H1 (cell line): ENCODE data around the gene NUP155. TPM values are rescaled to one million over a fixed set of nuclear protein-coding genes. Genes with fewer than 3 reads are reported as not detected.

ENCODE experiments used
- CTCF ChIA-PET: fragments of 300-600 bp; sonication (Branson Sonifier 250); formaldehyde crosslinking; loops from one replicate; lab custom pipeline; 2021; ENCODE audit not compliant: partially characterized antibody; lab: Charles Lee
- POLR2A ChIA-PET: fragments of 300-600 bp; sonication (Branson Sonifier 250); formaldehyde crosslinking; loops from one replicate; lab custom pipeline; 2021; ENCODE audit warnings: inconsistent platforms; ENCODE audit not compliant: partially characterized antibody; lab: Charles Lee
- DNase-seq, 2 experiments: peaks; one replicate each; pipeline versions ENCODE4 v3.0.0 to v3.0.0-alpha.2; 2010 to 2022; ENCODE audit warnings: low spot score in 2 of 2, low read depth in 1 of 2, mixed read lengths in 1 of 2
- FAIRE-seq: peaks from 2 replicates; lab custom pipeline; 2011; peaks lifted over from hg19 to GRCh38; lab: Jason Lieb, UNC
- H2AFZ ChIP-seq: 2 replicates; pipeline ENCODE4 v1.8.1; 2012; ENCODE audit warnings: low read length, inconsistent platforms
- H2AK5ac ChIP-seq: 2 replicates; pipeline ENCODE4 v1.6.1; 2013; ENCODE audit warnings: low read depth, low read length
- H2BK120ac ChIP-seq: replicated peaks from 2 replicates; pipeline ENCODE3; 2013; ENCODE audit warnings: low read depth, low read length, inconsistent platforms
- H2BK12ac ChIP-seq: 2 replicates; pipeline ENCODE4 v1.6.1; 2013; ENCODE audit warnings: low read depth, low read length
- H2BK15ac ChIP-seq: 2 replicates; pipeline ENCODE4 v1.6.1; 2013; ENCODE audit warnings: low read length
- H2BK20ac ChIP-seq: 2 replicates; pipeline ENCODE4 v1.6.1; 2013; ENCODE audit warnings: low read length
- H2BK5ac ChIP-seq: 2 replicates; pipeline ENCODE4 v1.6.1; 2013; ENCODE audit warnings: low read depth, low read length
- H3K14ac ChIP-seq: 2 replicates; pipeline ENCODE4 v1.6.1; 2013; ENCODE audit warnings: inconsistent platforms; ENCODE audit not compliant: insufficient read length
- H3K18ac ChIP-seq: 2 replicates; pipeline ENCODE4 v1.6.1; 2013; ENCODE audit warnings: low read length; ENCODE audit errors: extremely low read depth
- H3K23ac ChIP-seq: 2 replicates; pipeline ENCODE4 v1.6.1; 2013; ENCODE audit warnings: inconsistent platforms; ENCODE audit not compliant: insufficient read length
- H3K23me2 ChIP-seq: 2 replicates; pipeline ENCODE4 v1.6.1; 2013; ENCODE audit warnings: low read depth, low read length
- H3K27ac ChIP-seq: 2 replicates; pipeline ENCODE4 v1.6.1; 2011; ENCODE audit warnings: low read depth, low read length, inconsistent platforms
- H3K27me3 ChIP-seq, 4 experiments: replicated peaks in 1 of 4; 1 replicate in 1 of 4; 2 replicates in 3 of 4; pipeline versions ENCODE4 v1.6.1 to v1.8.1; 2011 to 2013; ENCODE audit warnings: low read length in 3 of 4, mild to moderate bottlenecking in 3 of 4, inconsistent platforms in 2 of 4, mixed read lengths in 2 of 4, moderate library complexity in 1 of 4; ENCODE audit not compliant: control insufficient read depth in 3 of 4, insufficient read depth in 3 of 4; ENCODE audit errors: extremely low read depth in 1 of 4
- H3K36me3 ChIP-seq, 4 experiments: 2 replicates each; pipeline versions ENCODE4 v1.6.1 to v1.8.1; 2011 to 2013; ENCODE audit warnings: mild to moderate bottlenecking in 4 of 4, low read length in 3 of 4, moderate library complexity in 2 of 4, control low read depth in 1 of 4, inconsistent platforms in 1 of 4; ENCODE audit not compliant: insufficient read depth in 4 of 4, control insufficient read depth in 2 of 4
- H3K4ac ChIP-seq: replicated peaks from 2 replicates; pipeline ENCODE3; 2013; ENCODE audit warnings: low read length, low read depth, mixed read lengths, inconsistent platforms; ENCODE audit not compliant: insufficient read length
- H3K4me1 ChIP-seq, 4 experiments: replicated peaks in 1 of 4; 1 replicate in 1 of 4; 2 replicates in 3 of 4; pipeline versions ENCODE4 v1.6.1 to v1.8.1; 2011 to 2013; ENCODE audit warnings: low read length in 3 of 4, inconsistent platforms in 2 of 4, mixed read lengths in 1 of 4; ENCODE audit not compliant: insufficient read depth in 4 of 4, control insufficient read depth in 3 of 4
- H3K4me2 ChIP-seq, 2 experiments: 2 replicates each; pipeline versions ENCODE4 v1.6.1 to v1.8.1; 2011 to 2013; ENCODE audit warnings: low read depth in 2 of 2, low read length in 2 of 2, control low read depth in 1 of 2, inconsistent platforms in 1 of 2, mild to moderate bottlenecking in 1 of 2; ENCODE audit not compliant: insufficient read depth in 1 of 2
- H3K4me3 ChIP-seq, 4 experiments: fragments of 200-600, 300-600 bp in 1 of 4; sonication (generic), shearing (Covaris generic), sonication (Bioruptor Twin) in 1 of 4; 2 replicates each; pipeline versions ENCODE4 v1.5.1 to v1.8.1; 2011 to 2016; ENCODE audit warnings: low read length in 4 of 4, low read depth in 3 of 4, control low read depth in 2 of 4, inconsistent platforms in 2 of 4, mild to moderate bottlenecking in 2 of 4, mixed read lengths in 1 of 4, moderate library complexity in 1 of 4; ENCODE audit not compliant: insufficient read depth in 2 of 4; ENCODE audit errors: extremely low read depth in 1 of 4
- H3K56ac ChIP-seq: replicated peaks from 2 replicates; pipeline ENCODE3; 2013; ENCODE audit warnings: low read depth, mild to moderate bottlenecking, mixed read lengths, low read length, inconsistent platforms; ENCODE audit not compliant: insufficient read length
- H3K79me1 ChIP-seq: 2 replicates; pipeline ENCODE4 v1.6.1; 2013; ENCODE audit warnings: low read depth, low read length, control low read depth
- H3K79me2 ChIP-seq, 2 experiments: 2 replicates each; pipeline versions ENCODE4 v1.6.1 to v1.8.1; 2012 to 2013; ENCODE audit warnings: low read length in 2 of 2, mild to moderate bottlenecking in 2 of 2, inconsistent platforms in 1 of 2; ENCODE audit not compliant: insufficient read depth in 2 of 2, control insufficient read depth in 1 of 2
- H3K9ac ChIP-seq, 4 experiments: replicated peaks in 1 of 4; 1 replicate in 1 of 4; 2 replicates in 3 of 4; pipeline versions ENCODE4 v1.6.1 to v1.8.1; 2011 to 2013; ENCODE audit warnings: low read depth in 3 of 4, low read length in 3 of 4, control low read depth in 2 of 4, mild to moderate bottlenecking in 2 of 4, moderate library complexity in 2 of 4, inconsistent platforms in 1 of 4; ENCODE audit errors: extremely low read depth in 1 of 4
- H3K9me3 ChIP-seq, 2 experiments: 2 replicates each; pipeline versions ENCODE4 v1.6.1 to v1.8.1; 2012 to 2013; ENCODE audit warnings: mild to moderate bottlenecking in 2 of 2, moderate library complexity in 2 of 2, control low read depth in 1 of 2, inconsistent platforms in 1 of 2, low read depth in 1 of 2, low read length in 1 of 2, mixed read lengths in 1 of 2; ENCODE audit not compliant: insufficient read depth in 2 of 2
- H4K20me1 ChIP-seq, 2 experiments: replicated peaks in 1 of 2; 2 replicates each; pipeline versions ENCODE3 to v1.8.1; 2011 to 2013; ENCODE audit warnings: inconsistent platforms in 2 of 2, low read length in 2 of 2, mild to moderate bottlenecking in 1 of 2; ENCODE audit not compliant: insufficient read depth in 2 of 2, control insufficient read depth in 1 of 2
- H4K5ac ChIP-seq: 2 replicates; pipeline ENCODE4 v1.6.1; 2013; ENCODE audit warnings: low read length, low read depth, mixed read lengths, inconsistent platforms; ENCODE audit not compliant: insufficient read length
- H4K8ac ChIP-seq: 2 replicates; pipeline ENCODE4 v1.8.0; 2013; ENCODE audit warnings: mild to moderate bottlenecking, moderate library complexity, low read length, inconsistent platforms; ENCODE audit not compliant: insufficient read depth; ENCODE audit errors: extremely low read depth
- H4K91ac ChIP-seq: replicated peaks from 2 replicates; pipeline ENCODE3; 2013; ENCODE audit warnings: low read length, mixed read lengths, inconsistent platforms; ENCODE audit not compliant: insufficient read length
- BACH1 ChIP-seq: IDR thresholded peaks from 2 replicates; pipeline ENCODE4 v1.6.1; 2012; ENCODE audit warnings: low read length, improper control_type of control experiment
- WGBS, 2 experiments: shearing (Covaris generic) in 1 of 2; methylation state at CpG; one replicate each; pipeline versions ENCODE4 v1.1.6 to v1.1.7; 2013 to 2015; ENCODE audit warnings: low lambda C conversion rate in 2 of 2, mixed read lengths in 2 of 2, inconsistent platforms in 1 of 2, low coverage in 1 of 2, missing lambda C conversion rate in 1 of 2; ENCODE audit not compliant: insufficient replicate concordance in 2 of 2, insufficient coverage in 1 of 2, insufficient read length in 1 of 2; ENCODE audit errors: extremely low coverage in 1 of 2, missing lambda C conversion rate in 1 of 2; 5-methylcytosine and 5-hydroxymethylcytosine counted together
- polyA plus RNA-seq, 7 experiments: library from polyadenylated mRNA; depleted of rRNA in 3 of 7; stranded (reverse) in 5 of 7; unstranded in 2 of 7; fragments of >200 nt in 5 of 7; fragments of 200-250 nt in 2 of 7; gene quantifications; 1 replicate in 5 of 7; 2 replicates in 1 of 7; 4 replicates in 1 of 7; pipeline versions ENCODE4 v1.2.1 to v1.2.3, GENCODE V29; 2011 to 2013; ENCODE audit warnings: missing spikeins in 2 of 7, mixed read lengths in 2 of 7
- total RNA-seq: library from RNA; stranded (reverse); fragmentation: NEBNext Ultra II Directional; extraction: Animal tissue kit (Norgen Biotek cat#: 25700); gene quantifications from 2 replicates; pipeline ENCODE4 v1.2.1, GENCODE V29; 2021

Gene NUP155
- total and polyA plus RNA-seq, 2 of the 8 experiments (the other 6 are each of a cell fraction or from before 2014, with no cell fraction given): 27.1 to 91.6 TPM

GRCh38 chr5:37247036-37247435, 123.9 kb downstream of the NUP155 start:
- no peak overlapping the region for H3K4ac ChIP-seq
- no peak overlapping the region for H2AK5ac ChIP-seq
- H2AFZ ChIP-seq: no peak overlapping the region
- FAIRE-seq (no peak), DNase-seq (no peak)
- H3K27me3 ChIP-seq: no peaks in the 10 kb centered on the region
- no peak overlapping the region for H3K4me2 ChIP-seq
- no peak overlapping the region for H3K27ac ChIP-seq
- H2BK120ac ChIP-seq: no peak overlapping the region
- H4K91ac ChIP-seq: no peak overlapping the region
- H3K9ac ChIP-seq: no peak overlapping the region
- H3K79me1 ChIP-seq: no peaks in the 10 kb centered on the region
- no peak overlapping the region for H2BK20ac ChIP-seq
- no peak overlapping the region for H3K18ac ChIP-seq
- no peak overlapping the region for H2BK5ac ChIP-seq
- H3K4me1 ChIP-seq: peaks cover 0 to 7% (median 6%) of the 10 kb centered on the region in 4 experiments; a peak in 3 of 7 replicates
- no peaks in the 10 kb centered on the region for H3K9me3 ChIP-seq
- ChIA-PET POLR2A (no interaction called here), CTCF (interaction anchor here (1.0 kb wide), 1 partner anchor 517 kb away, joined by 3 read pairs; no protein-coding TSS in a partner anchor)
- H4K8ac ChIP-seq: no peak overlapping the region
- H3K56ac ChIP-seq: no peak overlapping the region
- H3K4me3 ChIP-seq: no peak overlapping the region
- no peak overlapping the region for H4K5ac ChIP-seq
- no peaks in the 10 kb centered on the region for H3K79me2 ChIP-seq
- peaks cover 5% of the 10 kb centered on the region for H3K23me2 ChIP-seq
- H3K14ac ChIP-seq: no peak overlapping the region
- H2BK12ac ChIP-seq: no peak overlapping the region
- WGBS, 2 experiments: 86% methylated on average over 1 of the region's 1 CpG; no CpG with 5 or more reads in 1 of the 2 experiments
- no peak overlapping the region for H2BK15ac ChIP-seq
- H3K36me3 ChIP-seq: no peaks in the 10 kb centered on the region
- peaks cover 0 to 2% of the 10 kb centered on the region in 2 experiments for H4K20me1 ChIP-seq
- no peak overlapping the region for H3K23ac ChIP-seq
- TF ChIP-seq BACH1: no peak
